Measurements from ENCODE around the gene PPM1L. TPM values are rescaled to one million over a fixed set of nuclear protein-coding genes. Genes with fewer than 3 reads are reported as not detected.

PPM1L gene
- total RNA-seq, 1 donor from 2014 or later: 10.6 TPM

GRCh38 chr3:160963949-160964348 lies 207.9 kb downstream of the PPM1L start:
- H3K4me1 Mint-ChIP-seq: no peaks in the 10 kb centered on the region
- no peak overlapping the region for H3K27ac Mint-ChIP-seq
- no peak overlapping the region for H3K4me3 Mint-ChIP-seq
- no peak for TF ChIP-seq CTCF (IDR thresholded peaks at IDR 0.05; ENCODE audit: unreplicated experiment)
- no peaks in the 10 kb centered on the region for H3K27me3 Mint-ChIP-seq (ENCODE audit: low read depth)
- DNase-seq (ENCODE audit: low spot score in 2 of 2, unreplicated experiment in 2 of 2): no peak
- peaks cover 4% of the 10 kb centered on the region for H3K36me3 Mint-ChIP-seq
- H3K9me3 Mint-ChIP-seq: peaks cover 9% of the 10 kb centered on the region

GRCh38 chr3:160968761-160969160 lies 212.7 kb downstream of the PPM1L start:
- H3K4me3 Mint-ChIP-seq: no peak overlapping the region
- no peak for TF ChIP-seq CTCF (IDR thresholded peaks at IDR 0.05; ENCODE audit: unreplicated experiment)
- peaks cover 4% of the 10 kb centered on the region for H3K36me3 Mint-ChIP-seq
- H3K4me1 Mint-ChIP-seq: no peaks in the 10 kb centered on the region
- H3K27me3 Mint-ChIP-seq (ENCODE audit: low read depth): no peaks in the 10 kb centered on the region
- H3K9me3 Mint-ChIP-seq: peaks cover 15% of the 10 kb centered on the region
- no peak overlapping the region for H3K27ac Mint-ChIP-seq
- no peak for DNase-seq (ENCODE audit: low spot score in 2 of 2, unreplicated experiment in 2 of 2)

DNA sequence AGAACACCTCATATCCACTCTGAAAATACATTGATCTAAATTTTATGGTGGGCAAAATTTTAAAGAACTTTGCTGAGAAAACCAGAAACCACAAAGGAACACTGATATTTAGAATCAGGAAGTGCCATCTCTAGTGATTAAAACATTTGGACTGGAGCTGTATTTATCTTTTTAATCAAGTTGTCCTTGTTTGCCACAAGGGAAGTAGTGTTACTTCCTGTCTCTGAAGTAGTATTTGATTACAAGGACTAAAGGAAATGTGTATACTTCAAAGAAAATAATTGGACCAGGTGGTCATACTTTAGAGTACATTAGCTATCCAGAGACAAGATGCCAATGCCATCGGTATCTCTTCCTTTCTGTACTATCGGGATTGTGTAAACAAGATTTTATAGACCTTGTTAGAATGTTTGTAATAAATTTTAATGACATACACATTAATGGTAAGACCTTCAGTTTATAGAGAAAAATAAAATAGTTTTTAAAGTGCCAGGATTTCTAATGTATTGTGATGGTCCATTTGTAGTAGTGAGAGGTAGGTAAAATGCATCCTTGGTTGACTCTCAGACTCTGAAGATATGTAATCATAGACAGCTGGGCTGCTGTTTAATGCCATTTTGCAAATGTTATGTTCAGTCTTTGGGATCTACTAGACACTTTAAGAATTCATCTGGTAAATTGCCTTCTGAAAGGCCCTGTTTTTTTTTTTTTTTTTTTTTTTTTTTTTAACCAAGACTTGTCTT lies 217.2 kb downstream of the PPM1L start:
- H3K9me3 Mint-ChIP-seq: peaks cover 13% of the 10 kb centered on the region
- no peaks in the 10 kb centered on the region for H3K27me3 Mint-ChIP-seq (ENCODE audit: low read depth)
- H3K36me3 Mint-ChIP-seq: no peaks in the 10 kb centered on the region
- no peak for DNase-seq (ENCODE audit: low spot score in 2 of 2, unreplicated experiment in 2 of 2)
- TF ChIP-seq CTCF (IDR thresholded peaks at IDR 0.05; ENCODE audit: unreplicated experiment): no peak
- no peak overlapping the region for H3K27ac Mint-ChIP-seq
- no peaks in the 10 kb centered on the region for H3K4me1 Mint-ChIP-seq
- no peak overlapping the region for H3K4me3 Mint-ChIP-seq

GRCh38 chr3:160977773-160978172 lies 221.7 kb downstream of the PPM1L start:
- Mint-ChIP-seq H3K4me3 (no peak overlapping the region), H3K9me3 (peaks cover 26% of the 10 kb centered on the region), H3K4me1 (no peaks in the 10 kb centered on the region), H3K36me3 (peaks cover 4% of the 10 kb centered on the region), H3K27me3 (ENCODE audit: low read depth) (no peaks in the 10 kb centered on the region), H3K27ac (no peak overlapping the region)
- DNase-seq (ENCODE audit: low spot score in 2 of 2, unreplicated experiment in 2 of 2): no peak
- no peak for TF ChIP-seq CTCF (IDR thresholded peaks at IDR 0.05; ENCODE audit: unreplicated experiment)

DNA sequence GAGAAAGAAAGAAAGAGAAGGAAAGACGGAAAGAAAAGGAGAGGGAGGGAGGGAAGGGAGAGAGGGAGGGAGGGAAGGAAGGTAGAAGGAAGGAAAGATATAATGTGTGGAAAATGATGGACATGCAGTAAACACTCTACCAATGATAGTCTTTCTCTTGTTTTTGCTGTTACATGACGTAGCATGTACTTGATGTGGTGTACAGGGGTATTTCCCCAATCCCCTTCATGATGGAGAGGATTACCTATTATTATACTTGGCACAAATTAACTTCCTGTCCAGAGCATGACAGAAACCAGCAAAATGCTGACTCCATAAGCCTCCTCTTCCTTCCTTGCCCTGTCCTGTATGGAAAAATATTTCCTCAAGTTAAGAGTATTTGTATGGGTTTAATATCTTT lies 224.7 kb downstream of the PPM1L start:
- Mint-ChIP-seq H3K27me3 (ENCODE audit: low read depth) (no peaks in the 10 kb centered on the region), H3K9me3 (peaks cover 32% of the 10 kb centered on the region), H3K4me3 (no peak overlapping the region), H3K36me3 (peaks cover 4% of the 10 kb centered on the region), H3K4me1 (no peaks in the 10 kb centered on the region), H3K27ac (no peak overlapping the region)
- no peak for TF ChIP-seq CTCF (IDR thresholded peaks at IDR 0.05; ENCODE audit: unreplicated experiment)
- no peak for DNase-seq (ENCODE audit: low spot score in 2 of 2, unreplicated experiment in 2 of 2)
